GM18951 (cell line): Measurements from ENCODE around the gene GABBR1.
A peak's percentile ranks its signal among the peaks of the same experiment; 100 is the strongest.

Source experiments
- POLR2A ChIP-seq: IDR thresholded peaks from 4 replicates; pipeline ENCODE4 v1.6.1; 2011; ENCODE audit warnings: mild to moderate bottlenecking; ENCODE audit not compliant: insufficient read length, insufficient read depth; ENCODE audit errors: extremely low read depth
- in situ Hi-C: fragments of 300-500 bp; cut with MboI; formaldehyde crosslinking; loops from one replicate; pipeline ENCODE4 v1.12.0; 2022; ENCODE audit warnings: low sequenced_read_pairs, mixed read lengths, inconsistent platforms; ENCODE audit not compliant: unreplicated experiment

The GABBR1 gene

GRCh38 chr6:29559524-29560287, 73.3 kb downstream of the GABBR1 start, which contains the start of gene UBD:
TSS of gene UBD (minus strand) at chr6:29559732. CDS start at chr6:29559701, 31 bp downstream.
- in situ Hi-C loops, result no loop called here
- peak; percentile 27 for TF ChIP-seq POLR2A

- no peak for TF ChIP-seq POLR2A
- in situ Hi-C loops, result no loop called here
These were observed 74.4 kb downstream of the GABBR1 start for GRCh38 chr6:29558439-29559079.

- in situ Hi-C loops, result no loop called here
- TF ChIP-seq POLR2A, result no peak
These were observed 75.7 kb downstream of the GABBR1 start for GRCh38 chr6:29557320-29557719.

- no peak for TF ChIP-seq POLR2A
- in situ Hi-C loops, result no loop called here
These were observed 78.2 kb downstream of the GABBR1 start for GRCh38 chr6:29554764-29555163.

- in situ Hi-C loops, result no loop called here
- TF ChIP-seq POLR2A, result no peak
These were observed 79.5 kb downstream of the GABBR1 start for GRCh38 chr6:29553268-29554057.

- in situ Hi-C loops, result no loop called here
- TF ChIP-seq POLR2A, result no peak
These were observed 80.4 kb downstream of the GABBR1 start for GRCh38 chr6:29552512-29553051.

- no peak for TF ChIP-seq POLR2A
- in situ Hi-C loops, result no loop called here
These were observed 85.4 kb downstream of the GABBR1 start for GRCh38 chr6:29547573-29547972.

GRCh38 chr6:29537714-29538403, 95.1 kb downstream of the GABBR1 start:
- TF ChIP-seq POLR2A, result no peak

GRCh38 chr6:29532320-29532951, 100.5 kb downstream of the GABBR1 start:
- TF ChIP-seq POLR2A, result no peak
- in situ Hi-C loops, result no loop called here

More at GRCh38 chr6:29537714-29538403, 95.1 kb downstream of the GABBR1 start:
- in situ Hi-C loops, result no loop called here

GRCh38 chr6:29531668-29532067, 101.3 kb downstream of the GABBR1 start:
- TF ChIP-seq POLR2A, result no peak
- in situ Hi-C loops, result no loop called here

GRCh38 chr6:29530671-29531310, 102.2 kb downstream of the GABBR1 start:
- in situ Hi-C loops, result no loop called here
- no peak for TF ChIP-seq POLR2A

- in situ Hi-C loops, result no loop called here
- no peak for TF ChIP-seq POLR2A
These were observed 103.0 kb downstream of the GABBR1 start for GRCh38 chr6:29529956-29530355.
